ENCODE measurements around the gene CTNS. TPM values are rescaled to one million over a fixed set of nuclear protein-coding genes. Genes with fewer than 3 reads are reported as not detected.
"Not testable (repeated sequence)": the region's sequence is repeated elsewhere in the genome, so short reads cannot be mapped to it uniquely, and the experiment has no call there.

The CTNS gene
- total RNA-seq, 1 experiment from 2014 or later = 8.9 TPM

- H3K27me3 ChIP-seq (replicated peaks) = peaks cover 8% of the 10 kb centered on the region
- H3K4me1 ChIP-seq (replicated peaks) = peaks cover 1% of the 10 kb centered on the region
- H3K4me3 ChIP-seq = no peak overlapping the region
- no peaks in the 10 kb centered on the region for H3K9me3 ChIP-seq (replicated peaks)
- DNase-seq (ENCODE audit: low read depth in 1 of 2, low spot score in 2 of 2) = no peak
- no peak overlapping the region for H3K27ac ChIP-seq
- H3K36me3 ChIP-seq = no peaks in the 10 kb centered on the region
Observed at GRCh38 chr17:3690094-3690715, 53.6 kb downstream of the CTNS start.

GRCh38 chr17:3691617-3692067, 55.1 kb downstream of the CTNS start:
- Histone ChIP-seq H3K4me3 (no peak overlapping the region), H3K36me3 (no peaks in the 10 kb centered on the region), H3K9me3 (replicated peaks) (no peaks in the 10 kb centered on the region), H3K27ac (no peak overlapping the region), H3K4me1 (replicated peaks) (peaks cover 10% of the 10 kb centered on the region), H3K27me3 (replicated peaks) (peaks cover 23% of the 10 kb centered on the region)
- DNase-seq (ENCODE audit: low read depth in 1 of 2, low spot score in 2 of 2) = no peak

- DNase-seq (ENCODE audit: low read depth in 1 of 2, low spot score in 2 of 2) = no peak
- H3K4me3 ChIP-seq = no peak overlapping the region
- H3K27me3 ChIP-seq (replicated peaks) = peaks cover 25% of the 10 kb centered on the region
- H3K36me3 ChIP-seq = no peaks in the 10 kb centered on the region
- no peak overlapping the region for H3K27ac ChIP-seq
- H3K4me1 ChIP-seq (replicated peaks) = peaks cover 10% of the 10 kb centered on the region
- no peaks in the 10 kb centered on the region for H3K9me3 ChIP-seq (replicated peaks)
Observed at GRCh38 chr17:3692346-3692745, 55.8 kb downstream of the CTNS start.

- no peak for DNase-seq (ENCODE audit: low read depth in 1 of 2, low spot score in 2 of 2)
- Histone ChIP-seq H3K4me3 (no peak overlapping the region), H3K9me3 (replicated peaks) (0 out of 2 replicates have a peak, but pooled peaks cover 2% of the 10 kb centered on the region), H3K27me3 (replicated peaks) (peaks cover 25% of the 10 kb centered on the region), H3K4me1 (replicated peaks) (peaks cover 10% of the 10 kb centered on the region), H3K36me3 (no peaks in the 10 kb centered on the region), H3K27ac (no peak overlapping the region)
Observed at GRCh38 chr17:3693141-3693540, 56.6 kb downstream of the CTNS start.

- DNase-seq (ENCODE audit: low read depth in 1 of 2, low spot score in 2 of 2) = no peak
- Histone ChIP-seq H3K9me3 (replicated peaks) (0 out of 2 replicates have a peak, but pooled peaks cover 3% of the 10 kb centered on the region), H3K36me3 (no peaks in the 10 kb centered on the region), H3K4me3 (no peak overlapping the region), H3K4me1 (replicated peaks) (peaks cover 10% of the 10 kb centered on the region), H3K27ac (no peak overlapping the region), H3K27me3 (replicated peaks) (peaks cover 25% of the 10 kb centered on the region)
Observed at GRCh38 chr17:3693829-3694231, 57.3 kb downstream of the CTNS start.

- H3K9me3 ChIP-seq (replicated peaks) = 0 out of 2 replicates have a peak, but pooled peaks cover 3% of the 10 kb centered on the region
- no peak overlapping the region for H3K4me3 ChIP-seq
- DNase-seq (ENCODE audit: low read depth in 1 of 2, low spot score in 2 of 2) = no peak
- no peaks in the 10 kb centered on the region for H3K36me3 ChIP-seq
- no peak overlapping the region for H3K27ac ChIP-seq
- peaks cover 10% of the 10 kb centered on the region for H3K4me1 ChIP-seq (replicated peaks)
- H3K27me3 ChIP-seq (replicated peaks) = peaks cover 25% of the 10 kb centered on the region
Observed at GRCh38 chr17:3695129-3695722, 58.7 kb downstream of the CTNS start.

GRCh38 chr17:3695723-3696411, 59.3 kb downstream of the CTNS start, which contains the start of gene P2RX5:
Gene P2RX5, minus strand, starts transcription at chr17:3696155. Its CDS starts 150 bp downstream, at chr17:3696005.
- no peak for DNase-seq (ENCODE audit: low read depth in 1 of 2, low spot score in 2 of 2)
- Histone ChIP-seq H3K27ac (no peak within 1 kb of the TSS), H3K4me1 (replicated peaks) (peaks cover 10% of the 10 kb centered on the region), H3K36me3 (no peaks in the 10 kb centered on the region), H3K9me3 (replicated peaks) (0 out of 2 replicates have a peak, but pooled peaks cover 3% of the 10 kb centered on the region), H3K27me3 (replicated peaks) (peaks cover 25% of the 10 kb centered on the region), H3K4me3 (peak within 1 kb of the TSS; percentile 23)

- no peak overlapping the region for H3K27ac ChIP-seq
- no peak for DNase-seq (ENCODE audit: low read depth in 1 of 2, low spot score in 2 of 2)
- H3K27me3 ChIP-seq (replicated peaks) = peaks cover 25% of the 10 kb centered on the region
- H3K4me1 ChIP-seq (replicated peaks) = peaks cover 10% of the 10 kb centered on the region
- no peak overlapping the region for H3K4me3 ChIP-seq
- peaks cover 4% of the 10 kb centered on the region; the same call in 1 of the 2 replicates for H3K9me3 ChIP-seq (replicated peaks)
- no peaks in the 10 kb centered on the region for H3K36me3 ChIP-seq
Observed at GRCh38 chr17:3697103-3697476, 60.5 kb downstream of the CTNS start.

GRCh38 chr17:3698139-3698538, 61.6 kb downstream of the CTNS start:
- H3K4me1 ChIP-seq (replicated peaks) = peaks cover 10% of the 10 kb centered on the region
- no peaks in the 10 kb centered on the region for H3K36me3 ChIP-seq
- no peak for DNase-seq (ENCODE audit: low read depth in 1 of 2, low spot score in 2 of 2)
- H3K9me3 ChIP-seq (replicated peaks) = peaks cover 5% of the 10 kb centered on the region; the same call in 1 of the 2 replicates
- no peak overlapping the region for H3K4me3 ChIP-seq
- no peak overlapping the region for H3K27ac ChIP-seq
- H3K27me3 ChIP-seq (replicated peaks) = peaks cover 25% of the 10 kb centered on the region

GRCh38 chr17:3699951-3700350, 63.4 kb downstream of the CTNS start:
- no peak for DNase-seq (ENCODE audit: low read depth in 1 of 2, low spot score in 2 of 2)
- Histone ChIP-seq H3K4me1 (replicated peaks) (peaks cover 10% of the 10 kb centered on the region), H3K27ac (no peak overlapping the region), H3K27me3 (replicated peaks) (peaks cover 19% of the 10 kb centered on the region), H3K36me3 (no peaks in the 10 kb centered on the region), H3K4me3 (no peak overlapping the region), H3K9me3 (replicated peaks) (peaks cover 5% of the 10 kb centered on the region; the same call in 1 of the 2 replicates)

GRCh38 chr17:3702041-3702539, 65.5 kb downstream of the CTNS start:
- not testable (repeated sequence) for H3K9me3 ChIP-seq (replicated peaks); H3K36me3 ChIP-seq; H3K4me3 ChIP-seq; H3K4me1 ChIP-seq (replicated peaks); H3K27me3 ChIP-seq (replicated peaks); DNase-seq (ENCODE audit: low read depth in 1 of 2, low spot score in 2 of 2); H3K27ac ChIP-seq

- no peak overlapping the region for H3K27ac ChIP-seq
- peaks cover 2% of the 10 kb centered on the region; the same call in 1 of the 2 replicates for H3K9me3 ChIP-seq (replicated peaks)
- no peak for DNase-seq (ENCODE audit: low read depth in 1 of 2, low spot score in 2 of 2)
Observed at GRCh38 chr17:3704931-3705717, 68.6 kb downstream of the CTNS start.

GRCh38 chr17:3705718-3705984, 69.1 kb downstream of the CTNS start:
- not testable (repeated sequence) for DNase-seq (ENCODE audit: low read depth in 1 of 2, low spot score in 2 of 2); H3K4me3 ChIP-seq; H3K27ac ChIP-seq; H3K36me3 ChIP-seq; H3K27me3 ChIP-seq (replicated peaks); H3K4me1 ChIP-seq (replicated peaks); H3K9me3 ChIP-seq (replicated peaks)

More at GRCh38 chr17:3704931-3705717, 68.6 kb downstream of the CTNS start:
- Histone ChIP-seq H3K27me3 (replicated peaks) (no peaks in the 10 kb centered on the region), H3K4me3 (no peak overlapping the region), H3K36me3 (no peaks in the 10 kb centered on the region), H3K4me1 (replicated peaks) (no peaks in the 10 kb centered on the region)
